ENCODE data around the gene SEMG1.
A peak's percentile ranks its signal among the peaks of the same experiment; 100 is the strongest.

Gene SEMG1

DNA sequence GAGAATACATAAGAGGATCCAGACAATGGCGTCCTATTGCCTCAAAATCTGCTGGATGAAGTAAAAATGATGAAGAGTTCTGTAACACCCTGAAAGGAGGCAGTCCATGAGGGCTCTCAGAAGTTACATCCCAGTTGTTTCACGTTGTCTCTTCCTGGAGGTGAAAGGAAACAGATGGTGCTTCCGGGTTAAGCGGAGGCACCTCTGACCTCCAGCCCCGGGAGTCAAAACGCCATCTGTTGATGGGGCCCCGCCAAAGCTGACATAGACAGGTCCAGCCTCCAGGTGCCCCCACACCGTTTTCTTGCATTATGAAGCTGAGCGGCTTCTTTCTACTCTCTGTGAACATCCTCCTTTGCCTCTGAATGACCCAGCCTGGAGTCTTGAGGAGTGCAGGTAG, 23.8 kb downstream of the SEMG1 start:
- TF ChIP-seq, protein P1, sequence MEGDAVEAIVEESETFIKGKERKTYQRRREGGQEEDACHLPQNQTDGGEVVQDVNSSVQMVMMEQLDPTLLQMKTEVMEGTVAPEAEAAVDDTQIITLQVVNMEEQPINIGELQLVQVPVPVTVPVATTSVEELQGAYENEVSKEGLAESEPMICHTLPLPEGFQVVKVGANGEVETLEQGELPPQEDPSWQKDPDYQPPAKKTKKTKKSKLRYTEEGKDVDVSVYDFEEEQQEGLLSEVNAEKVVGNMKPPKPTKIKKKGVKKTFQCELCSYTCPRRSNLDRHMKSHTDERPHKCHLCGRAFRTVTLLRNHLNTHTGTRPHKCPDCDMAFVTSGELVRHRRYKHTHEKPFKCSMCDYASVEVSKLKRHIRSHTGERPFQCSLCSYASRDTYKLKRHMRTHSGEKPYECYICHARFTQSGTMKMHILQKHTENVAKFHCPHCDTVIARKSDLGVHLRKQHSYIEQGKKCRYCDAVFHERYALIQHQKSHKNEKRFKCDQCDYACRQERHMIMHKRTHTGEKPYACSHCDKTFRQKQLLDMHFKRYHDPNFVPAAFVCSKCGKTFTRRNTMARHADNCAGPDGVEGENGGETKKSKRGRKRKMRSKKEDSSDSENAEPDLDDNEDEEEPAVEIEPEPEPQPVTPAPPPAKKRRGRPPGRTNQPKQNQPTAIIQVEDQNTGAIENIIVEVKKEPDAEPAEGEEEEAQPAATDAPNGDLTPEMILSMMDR (IDR thresholded peaks at IDR 0.05; ENCODE audit: control insufficient read depth, insufficient read depth, low read depth, low read length, missing control alignments) = no peak
- DNase-seq (ENCODE audit: low read depth) = no peak
- H3K4me3 ChIP-seq (ENCODE audit: control insufficient read depth, low read depth, low read length) = no peak overlapping the region

- no peak for DNase-seq (ENCODE audit: low read depth)
- no peak overlapping the region for H3K4me3 ChIP-seq (ENCODE audit: control insufficient read depth, low read depth, low read length)
- TF ChIP-seq, protein P1 (IDR thresholded peaks at IDR 0.05; ENCODE audit: control insufficient read depth, insufficient read depth, low read depth, low read length, missing control alignments) = peak; percentile 37
Measured at GRCh38 chr20:45235995-45236394, 29.2 kb downstream of the SEMG1 start.

DNA sequence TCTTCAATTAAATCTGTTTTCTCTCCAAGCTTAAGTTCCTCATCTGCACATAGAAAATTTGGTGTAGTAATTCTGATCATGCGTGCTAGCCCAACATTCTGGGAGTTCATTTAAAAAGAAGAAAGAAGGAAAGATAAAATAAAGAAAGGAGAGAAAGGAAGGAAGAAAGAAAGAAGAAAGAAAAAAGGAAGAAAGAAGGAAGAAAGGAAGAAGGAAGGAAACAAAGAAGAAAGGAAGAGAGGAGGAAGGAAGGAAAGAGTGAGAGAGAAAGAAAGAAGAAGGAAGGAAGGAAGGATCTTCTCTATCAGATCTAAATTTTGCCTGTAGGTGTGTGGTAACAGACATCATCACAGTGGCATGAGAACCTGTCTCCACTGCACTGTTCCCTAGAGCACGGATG, 31.3 kb downstream of the SEMG1 start:
- no peak overlapping the region for H3K4me3 ChIP-seq (ENCODE audit: control insufficient read depth, low read depth, low read length)
- DNase-seq (ENCODE audit: low read depth) = no peak
- TF ChIP-seq, protein P1 (IDR thresholded peaks at IDR 0.05; ENCODE audit: control insufficient read depth, insufficient read depth, low read depth, low read length, missing control alignments) = no peak

DNA sequence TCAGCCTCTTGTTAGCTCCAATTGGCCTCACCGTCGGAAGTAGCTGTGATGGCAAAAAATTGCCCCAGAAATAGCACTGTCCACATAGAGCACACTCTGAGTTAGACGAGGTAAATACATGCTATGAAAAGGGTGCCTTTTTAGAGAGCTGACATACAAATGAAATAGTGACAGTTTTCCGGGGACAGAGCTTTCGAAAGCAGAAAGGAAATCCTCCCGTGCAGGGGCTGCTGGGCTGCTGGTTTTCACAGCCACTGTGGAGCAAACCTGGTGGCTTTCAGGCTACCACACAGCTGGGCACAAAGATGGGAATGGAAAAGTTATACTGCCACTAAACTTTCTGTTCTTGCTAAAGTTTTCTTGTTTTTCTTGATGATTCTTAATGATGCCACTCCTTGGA, 39.3 kb downstream of the SEMG1 start:
- H3K4me3 ChIP-seq (ENCODE audit: control insufficient read depth, low read depth, low read length) = no peak overlapping the region
- DNase-seq (ENCODE audit: low read depth) = no peak
- TF ChIP-seq, protein P1 (IDR thresholded peaks at IDR 0.05; ENCODE audit: control insufficient read depth, insufficient read depth, low read depth, low read length, missing control alignments) = no peak

GRCh38 chr20:45247865-45248264, 41.0 kb downstream of the SEMG1 start:
- no peak overlapping the region for H3K4me3 ChIP-seq (ENCODE audit: control insufficient read depth, low read depth, low read length)
- TF ChIP-seq, protein P1 (IDR thresholded peaks at IDR 0.05; ENCODE audit: control insufficient read depth, insufficient read depth, low read depth, low read length, missing control alignments) = no peak

GRCh38 chr20:45248609-45249008, 41.8 kb downstream of the SEMG1 start:
- no peak for DNase-seq (ENCODE audit: low read depth)
- no peak overlapping the region for H3K4me3 ChIP-seq (ENCODE audit: control insufficient read depth, low read depth, low read length)
- TF ChIP-seq, protein P1 (IDR thresholded peaks at IDR 0.05; ENCODE audit: control insufficient read depth, insufficient read depth, low read depth, low read length, missing control alignments) = no peak

More at GRCh38 chr20:45247865-45248264, 41.0 kb downstream of the SEMG1 start:
- DNase-seq (ENCODE audit: low read depth) = no peak

All from AG09309 (cell line).